Activated naive CD4-positive, alpha-beta T cell treated with anti-CD3 and anti-CD28 coated beads for 36 hours (primary cell): Measurements from ENCODE around the gene OR6V1. TPM values are rescaled to one million over a fixed set of nuclear protein-coding genes. Genes with fewer than 3 reads are reported as not detected.
A peak's percentile ranks its signal among the peaks of the same experiment; 100 is the strongest.

Experiments used
- CTCF ChIA-PET: fragments of 350-600 bp; sonication (Branson Sonifier 250); formaldehyde crosslinking; loops from one replicate; lab custom pipeline; 2021; ENCODE audit warnings: antibody characterized with exemption; lab: Charles Lee
- DNase-seq: peaks from one replicate; pipeline ENCODE4 v3.0.0-alpha.2; 2020
- H3K27ac Mint-ChIP-seq: one replicate; pipeline ENCODE4 v1.8.0; 2021; ENCODE audit warnings: mild to moderate bottlenecking, mixed read lengths
- H3K27me3 Mint-ChIP-seq: one replicate; pipeline ENCODE4 v1.8.0; 2021; ENCODE audit warnings: low read depth, mixed read lengths
- H3K36me3 Mint-ChIP-seq: one replicate; pipeline ENCODE4 v1.8.0; 2021; ENCODE audit warnings: low read depth, mixed read lengths
- H3K4me1 Mint-ChIP-seq: one replicate; pipeline ENCODE4 v1.8.0; 2021; ENCODE audit warnings: low read depth, mixed read lengths
- H3K4me3 Mint-ChIP-seq: one replicate; pipeline ENCODE4 v1.8.0; 2021; ENCODE audit warnings: mild to moderate bottlenecking, moderate library complexity, mixed read lengths
- H3K9me3 Mint-ChIP-seq: one replicate; pipeline ENCODE4 v1.8.0; 2021; ENCODE audit warnings: mixed read lengths
- intact Hi-C: fragments of 100-400 bp; cut with micrococcal nuclease; formaldehyde crosslinking; loops from one replicate; pipeline ENCODE4 v1.15.1; 2023
- total RNA-seq, 2 experiments: library from RNA; stranded (reverse); gene quantifications; one replicate each; pipeline ENCODE4 v1.2.3, GENCODE V29; 2021

The OR6V1 gene, protein sequence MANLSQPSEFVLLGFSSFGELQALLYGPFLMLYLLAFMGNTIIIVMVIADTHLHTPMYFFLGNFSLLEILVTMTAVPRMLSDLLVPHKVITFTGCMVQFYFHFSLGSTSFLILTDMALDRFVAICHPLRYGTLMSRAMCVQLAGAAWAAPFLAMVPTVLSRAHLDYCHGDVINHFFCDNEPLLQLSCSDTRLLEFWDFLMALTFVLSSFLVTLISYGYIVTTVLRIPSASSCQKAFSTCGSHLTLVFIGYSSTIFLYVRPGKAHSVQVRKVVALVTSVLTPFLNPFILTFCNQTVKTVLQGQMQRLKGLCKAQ
- not detected for total RNA-seq

- intact Hi-C loops: no loop called here
- Mint-ChIP-seq H3K9me3 (no peaks in the 10 kb centered on the region), H3K36me3 (no peaks in the 10 kb centered on the region), H3K27ac (no peak within 1 kb of the TSS), H3K27me3 (peaks cover 5% of the 10 kb centered on the region), H3K4me1 (peaks cover 6% of the 10 kb centered on the region), H3K4me3 (no peak within 1 kb of the TSS)
- CTCF ChIA-PET: no interaction called here
- DNase-seq: no peak
Observed at GRCh38 chr7:143052041-143052440, at the start of gene OR6V1. OR6V1 (plus strand) TSS chr7:143052341; CDS start chr7:143052341, 0 bp downstream.

GRCh38 chr7:143002898-143003297 is 49.2 kb upstream of the OR6V1 start:
- CTCF ChIA-PET: interaction anchor here (0.6 to 21.1 kb wide), 47 partner anchors 9 to 699 kb away, joined by 3 to 329 read pairs (median 4); partner anchors contain the start of genes EPHB6, TAS2R39, TAS2R40 and TRPV5
- peak overlapping the region; percentile 80 for H3K4me3 Mint-ChIP-seq
- H3K27me3 Mint-ChIP-seq: peaks cover 2% of the 10 kb centered on the region
- no peak for DNase-seq
- no peak overlapping the region for H3K27ac Mint-ChIP-seq
- intact Hi-C loops: loop anchor here (1.0 to 10.0 kb wide), 14 partner anchors 122 to 1026 kb away; no protein-coding TSS in a partner anchor
- H3K9me3 Mint-ChIP-seq: no peaks in the 10 kb centered on the region
- H3K4me1 Mint-ChIP-seq: peaks cover 7% of the 10 kb centered on the region
- no peaks in the 10 kb centered on the region for H3K36me3 Mint-ChIP-seq

- intact Hi-C loops: loop anchor here (1.0 to 10.0 kb wide), 14 partner anchors 122 to 1026 kb away; no protein-coding TSS in a partner anchor
- Mint-ChIP-seq H3K9me3 (no peaks in the 10 kb centered on the region), H3K27ac (peak overlapping the region; percentile 69), H3K27me3 (peaks cover 2% of the 10 kb centered on the region), H3K4me3 (peak overlapping the region; percentile 80), H3K36me3 (no peaks in the 10 kb centered on the region), H3K4me1 (peaks cover 7% of the 10 kb centered on the region)
- CTCF ChIA-PET: interaction anchor here (0.6 to 21.1 kb wide), 45 partner anchors 8 to 700 kb away, joined by 3 to 329 read pairs (median 4); partner anchors contain the start of genes EPHB6, TAS2R39 and TAS2R40
- DNase-seq: peak; percentile 56
Observed at GRCh38 chr7:143003393-143004051, 48.6 kb upstream of the OR6V1 start.

- CTCF ChIA-PET: interaction anchor here (0.6 to 21.1 kb wide), 11 partner anchors 9 to 484 kb away, joined by 3 to 329 read pairs (median 4); partner anchors contain the start of gene TAS2R40
- no peak for DNase-seq
- peaks cover 2% of the 10 kb centered on the region for H3K27me3 Mint-ChIP-seq
- no peak overlapping the region for H3K27ac Mint-ChIP-seq
- no peaks in the 10 kb centered on the region for H3K36me3 Mint-ChIP-seq
- intact Hi-C loops: loop anchor here (5.0 to 10.0 kb wide), 2 partner anchors 412 to 571 kb away; no protein-coding TSS in a partner anchor
- H3K9me3 Mint-ChIP-seq: no peaks in the 10 kb centered on the region
- H3K4me3 Mint-ChIP-seq: no peak overlapping the region
- H3K4me1 Mint-ChIP-seq: peaks cover 7% of the 10 kb centered on the region
Observed at GRCh38 chr7:143005632-143006260, 46.4 kb upstream of the OR6V1 start.

DNA sequence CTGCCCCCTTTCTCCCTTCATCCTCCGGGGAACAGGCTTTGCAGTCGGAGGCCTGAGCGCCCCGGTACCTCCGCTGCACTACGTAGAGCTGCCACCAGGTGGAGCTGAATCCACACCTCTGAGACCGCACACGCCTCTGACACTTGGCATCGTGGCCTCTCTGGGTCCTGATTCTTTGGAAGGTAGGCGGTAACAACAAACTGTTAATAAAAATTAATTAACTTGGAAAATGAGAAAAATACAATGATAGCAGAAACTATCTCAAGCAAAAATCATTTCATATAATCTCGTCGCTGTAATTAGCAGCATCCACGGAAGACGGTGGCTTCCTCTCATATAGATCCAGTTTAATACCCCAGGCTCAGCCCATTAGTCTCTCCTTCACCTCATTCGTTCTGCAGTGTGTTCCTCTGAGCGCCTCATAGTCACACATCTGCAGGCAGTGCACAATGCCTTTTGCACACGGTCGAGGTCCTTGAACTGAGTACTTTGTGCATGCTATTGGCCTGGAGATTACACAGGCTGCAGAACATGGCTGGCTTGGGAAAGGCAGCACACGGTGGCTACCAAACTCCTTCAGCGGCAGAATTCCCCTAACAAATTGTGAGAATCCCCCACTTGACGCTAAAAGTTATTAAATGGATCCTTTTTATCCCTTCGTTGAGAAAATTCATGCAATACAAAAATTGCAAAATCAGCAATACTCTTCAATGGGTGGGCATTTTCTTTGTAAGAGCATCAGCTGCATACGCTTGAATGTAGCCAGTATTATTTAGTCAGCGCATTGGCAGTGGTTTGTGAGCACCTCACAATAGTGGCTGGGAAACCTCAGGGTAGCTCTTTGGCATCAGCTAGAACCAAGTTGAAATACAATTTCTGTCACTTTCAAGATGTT is 43.9 kb upstream of the OR6V1 start:
- intact Hi-C loops: loop anchor here (1.0 to 10.0 kb wide), 3 partner anchors 207 to 573 kb away; no protein-coding TSS in a partner anchor
- CTCF ChIA-PET: interaction anchor here (0.6 to 21.1 kb wide), 20 partner anchors 8 to 1297 kb away, joined by 3 to 329 read pairs (median 4); partner anchors contain the start of gene TAS2R40
- peak; percentile 89 for DNase-seq
- no peak overlapping the region for H3K27ac Mint-ChIP-seq
- peaks cover 2% of the 10 kb centered on the region for H3K27me3 Mint-ChIP-seq
- peaks cover 3% of the 10 kb centered on the region for H3K4me1 Mint-ChIP-seq
- no peak overlapping the region for H3K4me3 Mint-ChIP-seq
- no peaks in the 10 kb centered on the region for H3K36me3 Mint-ChIP-seq
- H3K9me3 Mint-ChIP-seq: no peaks in the 10 kb centered on the region

- Mint-ChIP-seq H3K36me3 (no peaks in the 10 kb centered on the region), H3K4me3 (no peak overlapping the region), H3K4me1 (peaks cover 2% of the 10 kb centered on the region), H3K27me3 (peaks cover 2% of the 10 kb centered on the region), H3K9me3 (no peaks in the 10 kb centered on the region), H3K27ac (no peak overlapping the region)
- CTCF ChIA-PET: interaction anchor here (0.6 to 21.1 kb wide), 5 partner anchors 8 to 206 kb away, joined by 3 to 329 read pairs (median 4); partner anchors contain the start of gene TAS2R40
- DNase-seq: no peak
- intact Hi-C loops: no loop called here
Observed at GRCh38 chr7:143012001-143012400, 40.1 kb upstream of the OR6V1 start.

DNA sequence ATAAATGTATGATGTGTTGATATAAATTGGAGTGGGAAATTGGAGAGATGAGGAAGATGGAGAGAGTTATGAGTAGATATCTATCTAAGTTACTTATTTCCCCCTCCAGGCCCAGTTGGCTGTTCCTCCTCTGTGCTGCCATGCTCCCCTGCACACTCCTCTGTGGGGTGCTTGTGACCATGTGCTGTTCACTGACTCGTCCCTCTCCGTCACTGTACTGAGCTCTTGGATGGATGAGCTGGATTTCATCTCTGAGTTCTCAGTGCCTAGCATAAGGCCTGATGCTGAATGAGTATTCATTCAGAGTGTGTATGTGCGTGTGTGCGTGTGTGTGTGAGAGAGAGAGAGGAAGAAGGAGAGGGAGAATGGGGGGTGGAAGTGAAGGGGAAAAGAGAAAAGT is 39.7 kb upstream of the OR6V1 start:
- Mint-ChIP-seq H3K9me3 (no peaks in the 10 kb centered on the region), H3K36me3 (no peaks in the 10 kb centered on the region), H3K27me3 (peaks cover 2% of the 10 kb centered on the region), H3K27ac (no peak overlapping the region), H3K4me3 (no peak overlapping the region), H3K4me1 (peaks cover 2% of the 10 kb centered on the region)
- no peak for DNase-seq
- intact Hi-C loops: no loop called here
- CTCF ChIA-PET: interaction anchor here (0.6 to 21.1 kb wide), 5 partner anchors 9 to 206 kb away, joined by 3 to 329 read pairs (median 4); partner anchors contain the start of gene TAS2R40

- no peaks in the 10 kb centered on the region for H3K36me3 Mint-ChIP-seq
- H3K4me1 Mint-ChIP-seq: no peaks in the 10 kb centered on the region
- DNase-seq: no peak
- H3K4me3 Mint-ChIP-seq: no peak overlapping the region
- intact Hi-C loops: no loop called here
- CTCF ChIA-PET: interaction anchor here (0.6 to 21.1 kb wide), 4 partner anchors 10 to 231 kb away, joined by 3 to 329 read pairs (median 27); partner anchors contain the start of gene TAS2R40
- no peaks in the 10 kb centered on the region for H3K27me3 Mint-ChIP-seq
- H3K27ac Mint-ChIP-seq: no peak overlapping the region
- no peaks in the 10 kb centered on the region for H3K9me3 Mint-ChIP-seq
Observed at GRCh38 chr7:143013473-143013872, 38.7 kb upstream of the OR6V1 start.

DNA sequence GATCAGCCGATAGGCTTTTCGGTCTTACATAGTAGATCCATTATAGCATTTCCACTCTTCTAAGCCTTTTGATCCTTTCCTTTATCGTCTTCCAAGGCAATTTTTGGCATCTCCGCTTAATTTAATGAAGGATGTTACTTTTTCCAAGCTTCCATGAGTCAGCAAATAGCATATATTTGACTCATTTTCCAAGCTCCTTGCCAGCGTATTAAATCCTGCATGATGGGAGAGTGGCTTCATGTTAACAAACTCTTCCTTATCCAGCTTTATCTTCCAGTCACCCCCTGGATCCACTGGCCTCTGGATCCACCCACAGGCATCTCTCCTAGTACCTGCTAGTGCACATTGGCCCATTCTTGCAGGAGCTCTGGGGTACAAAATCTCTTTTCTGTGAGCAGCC is 38.2 kb upstream of the OR6V1 start:
- intact Hi-C loops: no loop called here
- Mint-ChIP-seq H3K4me3 (no peak overlapping the region), H3K9me3 (no peaks in the 10 kb centered on the region), H3K27ac (no peak overlapping the region), H3K36me3 (no peaks in the 10 kb centered on the region), H3K4me1 (no peaks in the 10 kb centered on the region), H3K27me3 (no peaks in the 10 kb centered on the region)
- CTCF ChIA-PET: interaction anchor here (1.3 to 21.1 kb wide), 3 partner anchors 9 to 204 kb away, joined by 3 to 329 read pairs (median 51); partner anchors contain the start of gene TAS2R40
- DNase-seq: no peak

GRCh38 chr7:143015084-143015483 is 37.1 kb upstream of the OR6V1 start:
- Mint-ChIP-seq H3K27me3 (no peaks in the 10 kb centered on the region), H3K27ac (no peak overlapping the region), H3K36me3 (no peaks in the 10 kb centered on the region), H3K4me3 (no peak overlapping the region), H3K9me3 (peaks cover 3% of the 10 kb centered on the region), H3K4me1 (no peaks in the 10 kb centered on the region)
- CTCF ChIA-PET: interaction anchor here (0.8 to 21.1 kb wide), 3 partner anchors 12 to 218 kb away, joined by 3 to 329 read pairs (median 51); partner anchors contain the start of gene TAS2R40
- intact Hi-C loops: no loop called here
- DNase-seq: no peak
